NT2/D1 (cell line): ENCODE data around the gene SLC25A25.

Experiments
- SUZ12 ChIP-seq: IDR thresholded peaks from 2 replicates; pipeline ENCODE4 v1.6.1; 2011; ENCODE audit not compliant: insufficient read length, insufficient read depth; ENCODE audit errors: extremely low read depth
- ZNF274 ChIP-seq: IDR thresholded peaks from 2 replicates; pipeline ENCODE4 v1.6.1; 2011; ENCODE audit warnings: mild to moderate bottlenecking, low read depth, low read length

GRCh38 chr9:128059365-128059983 lies 8.6 kb upstream of the SLC25A25 start:
- TF ChIP-seq ZNF274, result no peak
- no peak for TF ChIP-seq SUZ12
